Caco-2 (cell line): ENCODE results near the gene FBXW8. TPM values are rescaled to one million over a fixed set of nuclear protein-coding genes. Genes with fewer than 3 reads are reported as not detected.

ENCODE experiments used
- BruUV-seq: library from RNA; stranded (reverse); fragments of 400-500 nt; replicated peaks from 2 replicates; lab custom pipeline; 2021; lab: Mats Ljungman, UMichigan
- CTCF ChIA-PET: fragments of 300-600 bp; sonication (Branson Sonifier 250); formaldehyde crosslinking; loops from one replicate; lab custom pipeline; 2022; ENCODE audit warnings: antibody characterized with exemption; lab: Charles Lee
- POLR2A ChIA-PET: fragments of 300-600 bp; sonication (Branson Sonifier 250); formaldehyde crosslinking; loops from one replicate; lab custom pipeline; 2022; ENCODE audit warnings: antibody characterized with exemption; lab: Charles Lee
- DNase-seq, 2 experiments: peaks; one replicate each; pipeline versions ENCODE4 v3.0.0 to v3.0.0-alpha.2; 2020 to 2022
- H3K27me3 ChIP-seq: replicated peaks from 2 replicates; pipeline ENCODE4 v1.6.0; 2011; ENCODE audit warnings: low read length; ENCODE audit not compliant: control insufficient read depth, insufficient read depth
- H3K36me3 ChIP-seq: 2 replicates; pipeline ENCODE4 v1.5.1; 2011; ENCODE audit warnings: low read length; ENCODE audit not compliant: control insufficient read depth, insufficient read depth
- H3K4me1 ChIP-seq: fragments of 250-450 bp; sonication (Bioruptor Pico); 2 replicates; pipeline ENCODE4 v1.5.1; 2020; ENCODE audit warnings: mild to moderate bottlenecking
- H3K4me3 ChIP-seq: 2 replicates; pipeline ENCODE4 v1.5.1; 2011; ENCODE audit warnings: low read depth, mild to moderate bottlenecking, control low read depth, low read length
- H3K9me3 ChIP-seq: fragments of 250-450 bp; sonication (Bioruptor Pico); 2 replicates; pipeline ENCODE4 v1.5.1; 2020; ENCODE audit warnings: mild to moderate bottlenecking, moderate library complexity
- H3K27ac Mint-ChIP-seq: one replicate; pipeline ENCODE4 v1.8.0; 2022; ENCODE audit warnings: mixed read lengths; ENCODE audit not compliant: unreplicated experiment
- H3K27me3 Mint-ChIP-seq: one replicate; pipeline ENCODE4 v1.8.0; 2022; ENCODE audit warnings: mixed read lengths; ENCODE audit not compliant: insufficient read depth, unreplicated experiment
- H3K36me3 Mint-ChIP-seq: one replicate; pipeline ENCODE4 v1.8.0; 2022; ENCODE audit warnings: mild to moderate bottlenecking, mixed read lengths; ENCODE audit not compliant: insufficient read depth, unreplicated experiment
- H3K4me1 Mint-ChIP-seq: one replicate; pipeline ENCODE4 v1.8.0; 2022; ENCODE audit warnings: low read depth, mixed read lengths; ENCODE audit not compliant: unreplicated experiment
- H3K4me3 Mint-ChIP-seq: one replicate; pipeline ENCODE4 v1.8.0; 2022; ENCODE audit warnings: mild to moderate bottlenecking, moderate library complexity, mixed read lengths; ENCODE audit not compliant: unreplicated experiment
- H3K9me3 Mint-ChIP-seq: one replicate; pipeline ENCODE4 v1.8.0; 2022; ENCODE audit warnings: mixed read lengths; ENCODE audit not compliant: unreplicated experiment
- CTCF ChIP-seq, 2 experiments: fragments of 200-600 bp in 1 of 2; IDR thresholded peaks; 1 replicate in 1 of 2; 2 replicates in 1 of 2; pipeline versions ENCODE4 v1.5.1 to v1.8.0; 2011 to 2022; ENCODE audit warnings: antibody characterized with exemption in 1 of 2, control low read depth in 1 of 2, inconsistent platforms in 1 of 2, low read depth in 1 of 2, low read length in 1 of 2, mild to moderate bottlenecking in 1 of 2, moderate library complexity in 1 of 2; ENCODE audit not compliant: insufficient read depth in 1 of 2, severe bottlenecking in 1 of 2, unreplicated experiment in 1 of 2
- intact Hi-C: fragments of 100-400 bp; cut with micrococcal nuclease; formaldehyde crosslinking; loops from one replicate; pipeline ENCODE4 v1.10.0; 2022; ENCODE audit not compliant: unreplicated experiment
- total RNA-seq: library from RNA; stranded (reverse); gene quantifications from 2 replicates; pipeline ENCODE4 v1.2.3, GENCODE V29; 2022

FBXW8 gene
- total RNA-seq, 1 experiment from 2014 or later: 12.2 TPM

GRCh38 chr12:116943419-116944372 lies 32.9 kb downstream of the FBXW8 start:
- Mint-ChIP-seq H3K36me3 (peaks cover 25% of the 10 kb centered on the region), H3K9me3 (no peaks in the 10 kb centered on the region), H3K4me1 (no peaks in the 10 kb centered on the region), H3K4me3 (no peak overlapping the region), H3K27ac (no peak overlapping the region), H3K27me3 (no peaks in the 10 kb centered on the region)
- Histone ChIP-seq H3K4me3 (no peak overlapping the region), H3K27me3 (no peaks in the 10 kb centered on the region), H3K9me3 (no peaks in the 10 kb centered on the region), H3K36me3 (no peaks in the 10 kb centered on the region), H3K4me1 (no peaks in the 10 kb centered on the region)
- POLR2A ChIA-PET: no interaction called here
- TF ChIP-seq CTCF (IDR thresholded peaks at IDR 0.05; ENCODE audit: insufficient read depth in 1 of 2, low read depth in 1 of 2, low read length in 1 of 2, severe bottlenecking in 1 of 2, unreplicated experiment in 1 of 2): no peak
- BruUV-seq: no TSS peak
- intact Hi-C loops: no loop called here
- no peak for DNase-seq
- CTCF ChIA-PET: no interaction called here

GRCh38 chr12:116945886-116946550 lies 35.3 kb downstream of the FBXW8 start:
- ChIA-PET CTCF (no interaction called here), POLR2A (no interaction called here)
- no peak for TF ChIP-seq CTCF (IDR thresholded peaks at IDR 0.05; ENCODE audit: insufficient read depth in 1 of 2, low read depth in 1 of 2, low read length in 1 of 2, severe bottlenecking in 1 of 2, unreplicated experiment in 1 of 2)
- Histone ChIP-seq H3K36me3 (no peaks in the 10 kb centered on the region), H3K9me3 (no peaks in the 10 kb centered on the region), H3K27me3 (no peaks in the 10 kb centered on the region), H3K4me1 (no peaks in the 10 kb centered on the region), H3K4me3 (no peak overlapping the region)
- intact Hi-C loops: no loop called here
- no peak for DNase-seq
- H3K9me3 Mint-ChIP-seq: no peaks in the 10 kb centered on the region
- no peak overlapping the region for H3K4me3 Mint-ChIP-seq
- no peaks in the 10 kb centered on the region for H3K27me3 Mint-ChIP-seq
- peaks cover 25% of the 10 kb centered on the region for H3K36me3 Mint-ChIP-seq
- no peak overlapping the region for H3K27ac Mint-ChIP-seq
- no TSS peak for BruUV-seq
- no peaks in the 10 kb centered on the region for H3K4me1 Mint-ChIP-seq

DNA sequence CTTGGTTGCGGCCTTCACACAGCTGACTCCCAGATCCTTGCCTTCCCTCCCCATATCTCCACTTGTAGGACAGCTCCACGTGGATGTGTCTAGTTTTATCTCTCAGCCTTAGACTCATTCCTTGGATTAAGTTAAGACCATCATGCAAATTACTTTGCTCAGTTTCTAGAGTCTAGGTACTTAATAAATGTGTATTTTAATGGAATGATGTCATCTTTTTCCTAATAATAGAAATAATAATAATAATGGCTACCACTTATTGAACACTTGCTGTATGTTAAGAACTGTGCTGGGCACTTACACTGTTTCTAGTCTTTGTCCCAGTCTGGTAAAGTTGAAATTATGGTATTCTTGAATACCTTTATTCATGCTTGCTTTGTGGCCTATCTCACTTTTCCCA lies 37.5 kb downstream of the FBXW8 start:
- CTCF ChIA-PET: no interaction called here
- H3K4me3 Mint-ChIP-seq: no peak overlapping the region
- intact Hi-C loops: no loop called here

More for the DNA sequence above, 37.5 kb downstream of the FBXW8 start:
- Mint-ChIP-seq H3K36me3 (peaks cover 11% of the 10 kb centered on the region), H3K4me1 (no peaks in the 10 kb centered on the region), H3K9me3 (no peaks in the 10 kb centered on the region), H3K27me3 (no peaks in the 10 kb centered on the region), H3K27ac (no peak overlapping the region)
- no TSS peak for BruUV-seq
- no peak for DNase-seq
- POLR2A ChIA-PET: no interaction called here
- no peak overlapping the region for H3K4me3 ChIP-seq
- H3K4me1 ChIP-seq: no peaks in the 10 kb centered on the region
- H3K36me3 ChIP-seq: no peaks in the 10 kb centered on the region
- no peaks in the 10 kb centered on the region for H3K27me3 ChIP-seq
- TF ChIP-seq CTCF (IDR thresholded peaks at IDR 0.05; ENCODE audit: insufficient read depth in 1 of 2, low read depth in 1 of 2, low read length in 1 of 2, severe bottlenecking in 1 of 2, unreplicated experiment in 1 of 2): no peak
- no peaks in the 10 kb centered on the region for H3K9me3 ChIP-seq
